Nucleus accumbens (tissue), 56 donors: ENCODE measurements around the gene CYGB.
"Not testable (repeated sequence)": the region's sequence is repeated elsewhere in the genome, so short reads cannot be mapped to it uniquely, and the experiment has no call there.

Experiments
- DNase-seq, 56 donors: peaks; one replicate each; lab custom pipeline; 2025; lab: John Stamatoyannopoulos, UW

CYGB gene

DNA sequence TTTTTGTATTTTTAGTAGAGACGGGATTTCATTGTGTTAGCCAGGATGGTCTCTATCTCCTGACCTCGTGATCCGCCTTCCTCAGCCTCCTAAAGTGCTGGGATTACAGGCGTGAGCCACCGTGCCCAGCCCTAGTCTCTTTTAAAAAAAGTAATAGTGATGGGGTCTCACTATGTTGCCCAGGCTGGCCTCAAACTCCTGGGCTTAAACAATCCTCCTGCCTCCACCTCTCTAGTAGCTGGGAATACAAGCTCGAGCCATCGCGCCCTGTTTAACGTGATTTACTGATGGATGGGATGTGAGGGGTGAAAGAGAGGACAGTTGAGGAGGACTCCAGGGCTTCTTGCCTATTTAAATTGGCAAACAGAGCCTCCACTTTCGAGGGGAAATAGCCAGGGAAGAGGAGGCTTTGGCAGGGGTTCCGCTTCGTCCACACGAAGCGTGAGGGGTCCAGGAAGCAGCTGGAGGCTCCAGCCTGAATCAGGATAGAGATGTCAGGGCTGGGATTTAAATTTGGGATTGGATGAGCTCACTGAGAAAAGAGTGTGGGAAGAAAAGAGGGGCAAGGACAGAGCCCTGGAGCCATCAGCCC, 28.9 kb downstream of the CYGB start:
- DNase-seq = not testable (repeated sequence)

DNA sequence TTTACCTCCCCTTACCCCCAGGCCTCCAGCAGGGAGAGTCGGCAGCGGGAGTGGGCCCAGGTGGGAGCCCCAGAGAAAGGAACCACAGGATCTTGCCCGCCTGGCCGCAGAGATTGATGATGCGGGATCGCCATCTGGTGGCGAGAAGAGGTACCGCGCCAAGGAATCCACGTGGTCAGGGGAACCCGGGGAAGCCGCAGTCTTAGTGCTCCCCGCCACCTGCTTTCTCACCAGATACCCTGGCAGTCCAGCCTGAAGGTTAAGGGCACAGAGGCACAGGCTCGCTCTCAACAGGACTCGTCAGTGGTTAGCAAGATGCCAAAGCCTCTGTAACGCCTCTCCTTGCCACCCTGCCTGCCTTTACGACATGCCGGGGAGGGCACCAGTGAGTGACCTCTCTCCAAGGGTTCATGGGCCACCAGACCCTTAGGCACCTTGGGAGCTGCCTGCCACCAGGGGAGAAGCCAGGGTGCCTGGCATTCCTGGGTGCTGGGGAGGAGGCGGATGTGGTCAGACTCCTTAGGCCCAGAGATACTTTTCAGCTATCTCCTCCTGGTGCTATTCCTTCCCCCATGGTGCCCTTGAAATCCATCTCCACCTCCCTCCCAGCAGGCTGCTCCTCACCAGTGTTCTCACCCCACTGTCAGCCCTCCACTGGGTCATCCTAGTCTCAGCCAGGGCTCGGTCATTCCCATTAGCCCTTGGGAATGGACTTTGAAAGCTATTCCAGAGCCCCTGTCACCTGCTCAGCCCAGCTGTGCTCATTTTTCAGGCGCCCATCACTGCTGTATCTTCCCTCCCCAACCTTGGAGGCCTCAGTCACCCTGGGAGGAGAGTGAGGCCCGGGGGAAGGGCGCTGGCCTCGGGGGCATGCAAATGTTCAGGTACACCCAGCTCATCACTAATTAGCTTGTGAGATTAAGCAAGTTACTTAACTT, 30.8 kb downstream of the CYGB start:
- DNase-seq = peak in 50 of 56 donors; percentile 29 to 92 (median 72)

DNA sequence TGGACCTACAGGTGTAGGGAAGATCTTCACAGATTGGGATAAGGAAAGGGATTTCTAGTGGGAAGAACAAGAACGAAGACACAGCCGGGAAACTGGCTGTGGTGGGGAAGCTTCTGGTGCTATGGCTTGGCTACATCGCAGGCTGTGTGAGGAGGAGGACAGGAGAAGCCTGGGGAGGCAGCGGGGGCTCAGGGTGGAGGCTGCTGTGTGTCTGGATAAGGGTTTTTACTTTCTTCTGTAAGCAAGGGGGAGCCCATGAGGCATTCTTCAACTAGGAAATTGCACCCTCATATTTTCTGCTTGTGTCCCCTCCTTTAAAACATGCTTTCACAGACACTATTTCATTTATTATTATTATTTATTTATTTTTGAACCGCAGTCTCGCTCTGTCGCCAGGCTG, 33.4 kb downstream of the CYGB start:
- DNase-seq = peak in 1 of 56 donors; percentile 32

DNA sequence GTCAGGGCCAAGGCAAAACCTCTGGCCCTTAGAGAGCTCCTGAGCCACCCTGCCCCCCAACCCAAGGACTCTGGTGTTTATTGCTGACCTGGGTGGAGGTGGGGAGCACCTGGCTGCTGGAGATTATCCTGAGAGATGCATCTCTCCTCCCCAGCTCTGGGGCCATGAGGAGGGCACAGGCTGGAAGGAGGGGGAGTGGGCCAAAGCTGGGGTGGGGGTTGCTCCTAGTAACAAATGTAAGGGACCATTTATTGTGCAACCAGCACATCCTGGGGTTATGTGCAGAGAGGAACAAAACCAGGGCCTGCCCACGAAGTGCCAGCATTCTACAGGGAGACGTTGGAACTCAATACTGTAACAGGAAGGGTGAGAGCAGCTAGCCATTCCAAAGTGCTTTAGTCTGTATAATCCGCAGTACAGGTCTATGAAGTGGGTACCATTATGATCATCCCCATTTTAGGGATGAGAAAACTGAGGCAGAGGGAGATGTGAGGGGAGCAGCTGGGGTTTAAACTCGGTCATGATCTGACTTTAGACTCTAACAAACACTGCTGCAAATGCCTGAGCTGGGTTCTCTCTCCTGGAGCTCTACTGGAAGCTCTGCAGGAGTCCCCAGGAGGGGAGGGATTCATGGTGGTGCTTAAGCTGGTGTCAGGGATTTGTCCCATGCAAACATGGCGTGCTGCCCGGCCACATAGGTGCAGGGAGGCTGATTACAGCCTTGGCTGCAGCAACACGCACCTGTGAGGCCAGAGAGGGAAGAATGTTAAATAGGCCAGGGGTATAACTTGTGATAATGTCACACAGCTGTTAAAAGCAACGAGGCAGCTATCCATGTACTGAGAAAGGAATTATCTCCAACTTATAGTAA, 34.9 kb downstream of the CYGB start:
- no peak for DNase-seq

DNA sequence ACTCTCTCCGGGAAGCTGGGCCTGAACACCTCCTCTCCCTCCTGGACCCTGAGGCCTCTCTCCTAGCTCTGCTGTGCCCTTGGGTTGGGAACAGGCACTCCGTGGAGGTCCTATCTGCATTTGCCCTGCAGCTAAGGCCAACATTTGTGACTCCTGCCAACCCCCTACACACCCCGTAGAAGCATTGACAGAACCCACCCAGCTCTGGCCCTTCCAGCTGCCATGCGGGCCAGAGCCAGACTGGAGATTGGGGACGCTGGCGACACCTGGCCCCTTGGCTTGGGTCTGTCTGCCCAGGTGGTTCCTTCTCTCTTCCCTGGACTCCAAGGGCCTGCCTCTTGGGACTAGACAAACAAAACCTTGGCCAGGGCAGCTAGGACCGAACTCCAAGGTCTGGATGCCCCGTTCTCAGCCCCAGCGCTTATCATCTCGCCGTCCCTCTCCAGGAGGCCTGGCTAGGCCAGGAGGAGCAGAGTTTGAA, 35.6 kb downstream of the CYGB start:
- DNase-seq = no peak

DNA sequence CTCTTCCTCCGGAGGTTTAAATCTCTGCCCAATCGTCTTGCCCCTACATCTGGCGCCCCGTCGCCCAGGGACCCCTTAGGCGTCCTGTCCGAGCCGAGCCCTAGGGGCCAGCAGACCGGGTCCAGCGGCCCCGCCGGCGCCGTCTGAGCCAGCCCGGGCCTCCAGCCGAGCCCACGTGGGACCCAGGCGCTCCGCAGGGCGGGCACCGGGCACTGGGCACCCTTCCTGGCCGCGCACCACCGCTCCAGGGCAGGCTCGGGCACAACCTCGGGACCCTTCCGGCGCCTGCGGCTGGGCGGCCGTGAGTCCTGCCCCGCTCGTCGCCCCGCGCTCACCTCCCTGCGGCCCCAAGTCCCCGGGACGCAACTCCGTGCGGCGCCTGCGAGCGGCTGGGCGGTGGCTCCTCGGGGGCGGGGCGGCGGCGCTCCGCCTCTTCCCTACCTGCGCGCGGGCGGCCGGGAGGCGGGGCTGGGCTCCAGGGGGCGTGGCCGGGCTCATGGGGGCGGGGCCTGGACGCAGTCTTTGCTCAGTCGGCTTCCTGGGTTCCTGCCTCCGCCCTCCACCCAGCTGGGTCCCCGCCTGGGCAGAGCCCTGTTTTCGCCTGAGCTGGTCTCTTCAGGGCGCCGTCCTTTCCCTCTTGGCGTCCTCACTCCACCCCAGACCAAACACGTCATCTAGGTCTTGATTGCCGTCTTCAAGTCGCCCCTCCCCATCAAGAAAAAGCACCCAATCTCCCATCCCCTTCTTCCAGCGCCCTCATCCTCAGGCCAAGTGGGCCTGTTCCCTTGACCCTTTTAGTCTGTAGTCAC, 36.3 kb downstream of the CYGB start, which contains the start of gene RHBDF2:
TSS of gene RHBDF2 (minus strand) at position 406 of the 809 bp plus-strand sequence. CDS start 19,899 bp downstream, outside the sequence.
- peak in 48 of 56 donors; percentile 13 to 87 (median 60) for DNase-seq

DNA sequence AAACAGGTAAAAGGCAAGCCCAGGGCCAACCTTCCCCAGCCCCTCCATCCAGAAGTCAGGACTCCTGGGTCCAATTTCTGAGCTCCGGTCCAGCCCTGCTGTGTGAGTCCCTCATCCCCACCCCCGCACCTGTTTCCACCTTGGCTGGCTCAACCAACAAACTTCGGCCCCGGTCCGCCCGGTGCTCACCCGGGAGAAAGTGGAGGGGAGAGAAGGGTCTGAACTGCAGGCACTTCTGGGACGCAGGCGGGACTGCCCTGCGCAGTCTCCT, 36.8 kb downstream of the CYGB start:
- DNase-seq = no peak

DNA sequence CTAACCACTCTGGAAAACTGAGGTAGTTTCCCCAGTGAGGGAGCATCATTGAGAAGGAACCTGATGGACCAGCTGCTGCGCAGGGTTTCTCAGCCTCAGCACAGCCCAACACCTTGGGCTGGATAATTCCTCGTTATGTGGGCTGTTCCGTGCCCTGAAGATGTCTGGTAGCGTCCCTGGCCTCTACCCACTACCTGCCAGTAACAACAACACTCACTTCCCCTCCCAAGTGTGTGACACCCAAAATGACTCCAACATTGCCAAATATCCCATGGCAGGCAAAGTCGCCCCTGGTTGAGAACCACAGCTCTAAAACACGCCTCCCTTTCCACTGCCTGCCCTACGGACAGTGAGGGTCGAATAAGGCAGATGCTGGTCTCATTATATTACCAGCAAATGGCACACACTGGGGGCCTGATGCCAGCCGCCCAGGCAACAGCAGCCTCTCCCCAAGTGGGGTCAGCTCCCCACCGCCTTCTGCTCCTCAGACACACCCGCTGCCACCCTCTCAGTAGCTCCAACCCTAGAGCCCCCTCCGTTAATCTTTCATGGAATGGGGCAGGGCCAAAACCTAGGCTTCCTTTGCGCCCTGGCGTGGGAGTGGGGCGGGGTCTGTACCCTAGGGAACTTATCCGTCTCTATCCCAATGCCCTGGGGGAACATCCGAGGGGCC, 37.3 kb downstream of the CYGB start:
- no peak for DNase-seq

DNA sequence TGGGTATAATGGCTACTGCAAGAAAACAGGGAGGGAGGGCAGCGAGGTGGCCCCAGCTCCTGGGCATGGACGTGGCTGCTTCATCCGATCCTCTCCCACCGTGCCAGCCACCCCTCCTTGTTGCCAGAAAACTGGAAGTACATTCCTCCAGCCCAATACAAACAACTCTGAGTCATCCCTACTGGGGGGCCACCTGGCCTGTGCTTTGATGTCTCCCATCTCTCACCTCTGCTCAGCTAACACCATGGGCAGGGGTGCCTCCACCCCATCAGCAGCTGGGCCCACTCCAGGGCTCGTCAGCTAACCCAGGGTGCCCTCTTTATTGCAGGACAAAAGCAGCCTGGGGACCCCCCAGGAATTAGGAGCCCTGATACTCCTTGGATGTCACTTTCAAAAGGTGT, 38.2 kb downstream of the CYGB start:
- no peak for DNase-seq

DNA sequence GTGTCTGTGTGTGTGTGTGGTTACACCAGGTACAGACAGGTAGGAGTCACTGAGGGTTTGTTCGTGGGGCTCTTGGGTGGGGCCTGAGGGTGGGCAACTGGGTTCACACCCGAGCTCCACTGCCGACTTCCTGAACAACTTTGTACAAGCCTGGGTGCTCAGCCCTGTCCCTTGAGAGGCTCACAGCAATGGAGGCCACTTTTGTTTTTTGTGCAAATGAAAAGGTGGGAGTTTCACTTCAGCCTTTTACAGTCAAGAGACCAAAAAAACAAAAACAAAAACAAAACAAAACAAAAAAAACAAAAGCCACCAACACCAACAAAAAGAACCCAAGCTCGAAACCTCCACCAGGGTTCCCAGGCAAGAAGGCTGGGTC, 38.6 kb downstream of the CYGB start:
- no peak for DNase-seq

DNA sequence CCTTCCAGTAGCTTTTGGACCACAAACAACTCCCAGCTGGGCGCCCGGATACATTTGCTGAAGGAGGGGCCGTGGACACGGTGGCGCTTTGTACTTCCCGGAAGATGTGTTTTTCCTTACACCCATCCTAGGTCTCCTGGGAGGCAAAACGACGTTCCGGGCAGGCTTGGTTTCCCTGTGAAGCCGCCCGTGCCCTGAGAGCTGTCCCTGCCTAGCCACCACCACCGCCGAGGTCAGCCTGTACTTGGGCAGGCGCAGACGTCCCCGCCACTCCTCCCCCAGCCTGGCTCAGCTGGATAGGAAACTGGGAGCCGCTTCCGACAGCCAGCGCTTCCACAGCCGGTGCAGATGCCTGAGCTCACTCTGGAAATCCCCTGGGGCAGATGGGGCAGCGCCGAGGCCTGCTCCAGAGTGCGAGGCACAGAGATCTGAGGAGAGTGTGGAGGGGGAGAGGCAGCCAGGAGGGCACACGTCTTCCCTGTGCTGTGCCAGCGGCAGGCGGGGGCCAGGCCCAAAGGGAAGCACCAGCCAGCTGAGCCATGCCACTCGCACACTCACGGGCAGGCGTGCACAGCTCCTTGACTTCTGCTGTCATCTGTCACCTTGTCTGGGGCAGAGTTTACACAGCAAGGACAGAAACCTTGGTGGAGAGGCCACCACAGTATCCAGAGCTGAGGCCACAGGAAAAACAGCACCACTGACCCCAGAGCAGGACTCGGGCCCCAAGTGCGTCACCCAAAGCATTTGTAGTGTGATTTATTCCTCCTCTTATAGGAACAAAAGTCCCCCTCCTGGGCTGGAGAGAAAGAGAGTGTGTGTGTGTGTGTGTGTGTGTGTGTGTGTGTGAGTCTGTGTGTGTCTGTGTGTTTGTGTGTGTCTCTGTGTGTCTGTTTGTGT, 39.3 kb downstream of the CYGB start:
- DNase-seq = peak in 46 of 56 donors; percentile 12 to 72 (median 46)

DNA sequence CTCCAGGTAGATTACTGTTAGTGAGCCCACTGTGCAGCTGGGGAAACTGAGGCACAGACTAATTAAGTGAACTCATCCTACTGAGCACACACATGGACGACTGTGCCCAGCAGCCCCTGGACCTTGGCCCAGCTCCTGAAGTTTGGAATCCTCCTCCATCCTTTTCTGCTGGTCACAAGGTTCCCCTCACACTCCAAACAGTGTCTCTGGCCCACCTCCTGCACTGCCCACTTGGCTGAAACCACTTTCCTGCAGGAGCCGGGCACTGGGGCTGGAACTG, 39.9 kb downstream of the CYGB start:
- DNase-seq = no peak

DNA sequence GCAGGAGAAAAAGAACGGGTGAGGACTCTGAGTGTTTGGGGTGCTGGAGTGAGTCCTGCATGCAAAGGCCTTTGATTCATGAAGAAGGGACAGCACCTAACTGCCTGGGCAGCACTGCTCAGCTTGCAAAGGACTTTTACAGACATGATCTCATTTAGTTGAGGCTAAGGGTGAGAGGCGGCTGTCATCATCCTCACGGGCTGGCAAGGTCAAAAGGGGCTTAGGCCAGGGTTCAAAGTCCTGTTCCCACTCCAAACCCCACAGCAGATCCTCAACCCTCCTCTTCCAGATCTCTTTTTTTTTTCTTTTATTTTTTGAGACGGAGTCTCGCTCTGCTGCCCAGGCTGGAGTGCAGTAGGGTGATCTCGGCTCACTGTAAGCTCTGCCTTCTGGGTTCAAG, 41.0 kb downstream of the CYGB start:
- no peak for DNase-seq

DNA sequence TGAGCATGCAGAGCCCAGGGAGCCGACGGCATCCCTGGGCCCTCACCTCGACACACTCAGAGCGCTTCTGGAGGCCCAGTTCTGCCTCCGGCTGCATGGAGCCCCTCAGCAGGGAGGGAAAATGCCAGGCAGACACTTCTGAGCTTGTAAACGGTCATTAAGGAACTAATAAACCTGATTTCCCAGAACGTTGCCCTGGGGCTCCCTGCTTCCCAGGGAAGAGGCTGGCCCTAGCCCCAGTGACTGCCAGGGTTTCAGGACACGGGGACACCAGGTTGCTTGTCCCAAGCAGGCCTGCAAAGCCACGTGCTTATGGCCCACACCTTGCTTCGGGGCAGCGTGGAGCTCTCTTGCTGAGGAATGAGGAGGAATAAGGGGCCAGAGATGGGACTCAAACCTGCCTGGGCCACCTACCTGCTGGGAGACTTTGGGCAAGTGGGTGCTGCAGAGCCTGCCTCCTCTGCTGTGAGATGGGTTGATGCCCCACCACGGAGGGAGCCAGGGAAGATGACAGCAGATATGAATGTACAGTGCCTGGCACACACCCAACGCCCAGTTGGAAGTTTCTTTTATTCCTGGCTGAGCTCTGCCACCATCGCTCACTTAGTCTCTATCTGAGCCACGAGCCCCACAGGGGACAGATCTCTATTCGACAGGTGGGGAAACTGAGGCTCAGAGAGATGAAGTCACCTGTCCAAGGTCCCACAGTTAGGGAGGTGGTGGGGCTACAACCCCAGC, 41.7 kb downstream of the CYGB start:
- peak in 1 of 56 donors; percentile 19 for DNase-seq

DNA sequence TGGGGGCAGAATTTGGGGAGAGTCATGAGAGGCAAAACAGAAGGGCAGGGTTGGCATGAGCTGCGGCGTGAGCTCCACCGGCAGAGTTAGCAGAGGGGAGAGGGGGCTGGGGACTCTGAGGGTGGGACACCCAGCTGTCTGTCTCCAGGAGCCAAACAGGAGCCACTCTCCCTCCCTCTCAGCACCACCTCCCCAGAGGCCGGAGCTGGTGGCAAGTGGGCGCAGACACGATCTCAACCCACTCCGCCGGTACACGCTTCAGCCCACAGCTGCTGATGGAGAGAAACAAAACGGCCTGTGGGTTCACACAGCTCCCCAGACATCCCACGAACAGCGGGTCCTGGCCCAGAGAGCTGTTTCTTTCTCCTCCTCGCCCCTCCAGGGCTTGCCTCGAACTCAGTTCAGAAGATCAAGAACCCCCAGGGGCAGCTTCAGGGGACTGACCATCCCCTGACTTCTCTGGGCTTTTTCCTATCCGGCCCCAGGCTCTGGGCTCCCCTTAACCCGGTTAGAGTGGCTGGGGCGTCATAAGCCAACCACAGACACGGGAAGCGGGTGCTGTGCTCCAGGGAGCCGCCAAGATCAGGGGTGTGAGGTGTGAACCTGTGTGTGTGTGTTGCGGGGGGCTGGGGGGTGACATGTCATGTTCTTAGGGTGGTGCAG, 43.9 kb downstream of the CYGB start:
- no peak for DNase-seq

DNA sequence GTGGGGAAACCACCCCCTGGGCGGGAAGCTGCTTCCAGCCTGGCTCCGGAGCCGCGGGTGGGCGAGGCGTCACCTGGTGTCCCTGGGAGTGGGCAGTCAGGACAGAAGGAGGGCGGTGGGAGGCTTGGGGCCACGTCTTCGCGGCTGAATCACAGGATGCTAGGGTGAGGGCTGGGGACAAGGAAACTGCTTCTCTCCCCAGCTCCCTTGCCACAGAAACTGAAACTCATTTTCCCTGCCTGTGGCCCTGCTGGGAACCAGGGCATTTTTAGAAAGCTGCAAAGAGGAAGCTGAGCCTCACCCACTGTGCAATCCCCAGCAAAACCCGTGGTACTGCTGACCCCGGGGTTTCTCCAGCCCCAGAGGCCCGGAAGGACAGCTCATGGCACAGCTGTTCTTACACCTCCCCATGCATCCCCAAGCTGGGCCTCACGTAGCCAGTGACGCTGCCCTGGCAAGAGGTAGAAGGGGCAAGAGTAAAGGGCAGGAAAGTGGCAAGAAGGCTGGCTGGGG, 44.5 kb downstream of the CYGB start:
- peak in 22 of 56 donors; percentile 6 to 61 (median 38) for DNase-seq
